Karpas-422 (cell line): ENCODE results near the gene DPYSL5. TPM values are rescaled to one million over a fixed set of nuclear protein-coding genes. Genes with fewer than 3 reads are reported as not detected.

ENCODE experiments used
- DNase-seq: peaks from one replicate; pipeline ENCODE4 v3.0.0-alpha.2; 2015
- H2AFZ ChIP-seq: fragments of 200-600 bp; sonication (generic); 2 replicates; pipeline ENCODE4 v1.6.1; 2014; ENCODE audit warnings: antibody characterized with exemption, low read length, mixed read lengths
- H3K27ac ChIP-seq: fragments of 200-600 bp; sonication (generic); 2 replicates; pipeline ENCODE4 v1.5.1; 2014; ENCODE audit warnings: mild to moderate bottlenecking, low read length, moderate library complexity
- H3K27me3 ChIP-seq: fragments of 200-600 bp; sonication (generic); 2 replicates; pipeline ENCODE4 v1.6.1; 2014; ENCODE audit warnings: low read length, mixed read lengths
- H3K36me3 ChIP-seq: fragments of 200-600 bp; sonication (generic); 2 replicates; pipeline ENCODE4 v1.6.1; 2014; ENCODE audit warnings: low read length, mixed read lengths; ENCODE audit not compliant: insufficient read depth
- H3K4me1 ChIP-seq: fragments of 200-600 bp; sonication (generic); 2 replicates; pipeline ENCODE4 v1.6.1; 2014; ENCODE audit warnings: mild to moderate bottlenecking, low read length, mixed read lengths
- H3K4me2 ChIP-seq: fragments of 200-600 bp; sonication (generic); 2 replicates; pipeline ENCODE4 v1.6.1; 2014; ENCODE audit warnings: low read length, low read depth, mild to moderate bottlenecking; ENCODE audit not compliant: poor library complexity, severe bottlenecking
- H3K4me3 ChIP-seq: fragments of 200-600 bp; sonication (generic); 2 replicates; pipeline ENCODE4 v1.5.1; 2014; ENCODE audit warnings: mild to moderate bottlenecking, antibody characterized with exemption, low read length, mixed read lengths
- H3K79me2 ChIP-seq: fragments of 200-600 bp; sonication (generic); 2 replicates; pipeline ENCODE4 v1.6.1; 2014; ENCODE audit warnings: mild to moderate bottlenecking, low read length, mixed read lengths
- H3K9ac ChIP-seq: fragments of 200-600 bp; sonication (generic); 2 replicates; pipeline ENCODE4 v1.6.0; 2014; ENCODE audit warnings: low read length
- H3K9me2 ChIP-seq: fragments of 200-600 bp; sonication (generic), shearing (Covaris generic); replicated peaks from 2 replicates; pipeline ENCODE4 v1.6.0; 2014; ENCODE audit warnings: mild to moderate bottlenecking, low read length, moderate library complexity; ENCODE audit not compliant: insufficient read depth
- H3K9me3 ChIP-seq: fragments of 300-700, 200-600 bp; sonication (generic); 2 replicates; pipeline ENCODE4 v1.6.1; 2014; ENCODE audit warnings: low read length, mixed read lengths
- H4K20me1 ChIP-seq: fragments of 200-600 bp; sonication (generic); 2 replicates; pipeline ENCODE4 v1.6.1; 2014; ENCODE audit warnings: mild to moderate bottlenecking, antibody characterized with exemption, low read length, low read depth; ENCODE audit not compliant: insufficient read depth
- total RNA-seq: library from RNA; depleted of rRNA; stranded (reverse); fragments of >200 nt; shearing (Covaris generic); gene quantifications from 2 replicates; pipeline ENCODE4 v1.2.3, GENCODE V29; 2014; ENCODE audit warnings: low replicate concordance

Gene DPYSL5
- total RNA-seq, 1 experiment from 2014 or later: not detected

GRCh38 chr2:26941486-26941885, 93.6 kb downstream of the DPYSL5 start:
- Histone ChIP-seq H3K4me3 (no peak overlapping the region), H3K9me2 (no peaks in the 10 kb centered on the region), H4K20me1 (no peaks in the 10 kb centered on the region), H3K4me2 (no peak overlapping the region), H2AFZ (no peak overlapping the region), H3K9ac (no peak overlapping the region), H3K27me3 (no peaks in the 10 kb centered on the region), H3K79me2 (no peaks in the 10 kb centered on the region), H3K4me1 (peaks cover 6% of the 10 kb centered on the region), H3K27ac (no peak overlapping the region), H3K9me3 (no peaks in the 10 kb centered on the region), H3K36me3 (no peaks in the 10 kb centered on the region)
- DNase-seq: no peak

GRCh38 chr2:26942543-26943295, 94.8 kb downstream of the DPYSL5 start:
- no peak overlapping the region for H3K4me2 ChIP-seq

GRCh38 chr2:26945991-26946750, 98.2 kb downstream of the DPYSL5 start:
- Histone ChIP-seq H3K4me3 (no peak overlapping the region), H3K27me3 (no peaks in the 10 kb centered on the region), H3K79me2 (no peaks in the 10 kb centered on the region), H3K36me3 (no peaks in the 10 kb centered on the region), H3K4me2 (no peak overlapping the region), H3K9me2 (no peaks in the 10 kb centered on the region), H3K4me1 (peaks cover 5% of the 10 kb centered on the region), H3K9me3 (no peaks in the 10 kb centered on the region), H3K9ac (no peak overlapping the region), H2AFZ (no peak overlapping the region), H4K20me1 (no peaks in the 10 kb centered on the region), H3K27ac (no peak overlapping the region)
- no peak for DNase-seq

More at GRCh38 chr2:26942543-26943295, 94.8 kb downstream of the DPYSL5 start:
- DNase-seq: peak; percentile 88
- peaks cover 6% of the 10 kb centered on the region for H3K4me1 ChIP-seq
- H4K20me1 ChIP-seq: no peaks in the 10 kb centered on the region
- no peaks in the 10 kb centered on the region for H3K9me3 ChIP-seq
- no peak overlapping the region for H3K4me3 ChIP-seq
- no peak overlapping the region for H2AFZ ChIP-seq
- no peak overlapping the region for H3K9ac ChIP-seq
- H3K36me3 ChIP-seq: no peaks in the 10 kb centered on the region
- H3K27me3 ChIP-seq: no peaks in the 10 kb centered on the region
- H3K27ac ChIP-seq: no peak overlapping the region
- H3K79me2 ChIP-seq: no peaks in the 10 kb centered on the region
- H3K9me2 ChIP-seq: no peaks in the 10 kb centered on the region

- no peak overlapping the region for H2AFZ ChIP-seq
- no peaks in the 10 kb centered on the region for H3K9me2 ChIP-seq
- no peak for DNase-seq
These were observed 99.2 kb downstream of the DPYSL5 start for GRCh38 chr2:26946841-26947784.

GRCh38 chr2:26948800-26949199, 100.9 kb downstream of the DPYSL5 start:
- H4K20me1 ChIP-seq: no peaks in the 10 kb centered on the region

More at GRCh38 chr2:26946841-26947784, 99.2 kb downstream of the DPYSL5 start:
- Histone ChIP-seq H3K9me3 (no peaks in the 10 kb centered on the region), H3K27ac (no peak overlapping the region), H3K27me3 (no peaks in the 10 kb centered on the region), H3K4me3 (no peak overlapping the region), H3K79me2 (no peaks in the 10 kb centered on the region), H4K20me1 (no peaks in the 10 kb centered on the region), H3K4me1 (no peaks in the 10 kb centered on the region), H3K4me2 (no peak overlapping the region), H3K36me3 (no peaks in the 10 kb centered on the region), H3K9ac (no peak overlapping the region)

GRCh38 chr2:26950246-26950645, 102.3 kb downstream of the DPYSL5 start:
- no peaks in the 10 kb centered on the region for H3K36me3 ChIP-seq
- H3K79me2 ChIP-seq: no peaks in the 10 kb centered on the region
- no peak overlapping the region for H2AFZ ChIP-seq
- DNase-seq: no peak
- H3K4me1 ChIP-seq: no peaks in the 10 kb centered on the region
- H3K27me3 ChIP-seq: no peaks in the 10 kb centered on the region
- H3K9ac ChIP-seq: no peak overlapping the region
- H3K4me2 ChIP-seq: no peak overlapping the region
- no peak overlapping the region for H3K4me3 ChIP-seq
- H3K9me3 ChIP-seq: no peaks in the 10 kb centered on the region
- H3K9me2 ChIP-seq: no peaks in the 10 kb centered on the region
- H4K20me1 ChIP-seq: no peaks in the 10 kb centered on the region
- no peak overlapping the region for H3K27ac ChIP-seq

More at GRCh38 chr2:26948800-26949199, 100.9 kb downstream of the DPYSL5 start:
- no peaks in the 10 kb centered on the region for H3K9me3 ChIP-seq
- no peak overlapping the region for H3K4me3 ChIP-seq
- no peaks in the 10 kb centered on the region for H3K9me2 ChIP-seq
- no peak overlapping the region for H3K9ac ChIP-seq
- no peak overlapping the region for H2AFZ ChIP-seq
- no peaks in the 10 kb centered on the region for H3K36me3 ChIP-seq
- no peaks in the 10 kb centered on the region for H3K27me3 ChIP-seq
- DNase-seq: no peak
- no peak overlapping the region for H3K27ac ChIP-seq
- no peaks in the 10 kb centered on the region for H3K4me1 ChIP-seq
- H3K79me2 ChIP-seq: no peaks in the 10 kb centered on the region
- no peak overlapping the region for H3K4me2 ChIP-seq

GRCh38 chr2:26951236-26951635, 103.3 kb downstream of the DPYSL5 start:
- Histone ChIP-seq H3K9me3 (no peaks in the 10 kb centered on the region), H3K9me2 (no peaks in the 10 kb centered on the region), H2AFZ (no peak overlapping the region), H3K4me2 (no peak overlapping the region), H4K20me1 (no peaks in the 10 kb centered on the region), H3K27ac (no peak overlapping the region), H3K4me1 (no peaks in the 10 kb centered on the region), H3K36me3 (no peaks in the 10 kb centered on the region), H3K9ac (no peak overlapping the region), H3K4me3 (no peak overlapping the region), H3K27me3 (no peaks in the 10 kb centered on the region), H3K79me2 (no peaks in the 10 kb centered on the region)
- DNase-seq: no peak
